Erythroblast (primary cell): Measurements from ENCODE around the gene FAM43A.

Experiments
- GATA1 ChIP-seq: IDR thresholded peaks from 2 replicates; pipeline ENCODE4 v1.6.1; 2011; ENCODE audit warnings: low read depth, mild to moderate bottlenecking, control low read depth, low read length, moderate library complexity
- POLR2A ChIP-seq: IDR thresholded peaks from 2 replicates; pipeline ENCODE4 v1.6.1; 2011; ENCODE audit warnings: mild to moderate bottlenecking, low read length

- TF ChIP-seq POLR2A: no peak
- TF ChIP-seq GATA1: no peak
Observed at GRCh38 chr3:194736277-194736895, 50.7 kb downstream of the FAM43A start.
